Brain microvascular endothelial cell (primary cell): ENCODE data around the gene TOB1.

ENCODE experiments used
- DNase-seq: peaks from one replicate; pipeline ENCODE4 v3.0.0-alpha.2; 2020
- H3K27ac ChIP-seq: fragments of 250-450 bp; sonication (Bioruptor Pico); 2 replicates; pipeline ENCODE4 v1.5.1; 2020; ENCODE audit warnings: mild to moderate bottlenecking, moderate library complexity
- H3K27me3 ChIP-seq: fragments of 250-450 bp; sonication (Bioruptor Pico); replicated peaks from 2 replicates; pipeline ENCODE4 v1.5.1; 2020; ENCODE audit warnings: mild to moderate bottlenecking
- H3K36me3 ChIP-seq: fragments of 250-450 bp; sonication (Bioruptor Pico); replicated peaks from 2 replicates; pipeline ENCODE4 v1.5.1; 2020; ENCODE audit warnings: mild to moderate bottlenecking
- H3K4me3 ChIP-seq: 2 replicates; pipeline ENCODE4 v1.5.1; 2011; ENCODE audit warnings: low read depth, mild to moderate bottlenecking, control low read depth, low read length, moderate library complexity
- CTCF ChIP-seq: IDR thresholded peaks from 2 replicates; pipeline ENCODE4 v1.5.1; 2011; ENCODE audit warnings: low read depth, mild to moderate bottlenecking, moderate library complexity, low read length, control low read depth, inconsistent platforms; ENCODE audit errors: missing control alignments
- in situ Hi-C: cut with HindIII; loops from 2 replicates; pipeline ENCODE4 v1.10.0; 2017; ENCODE audit warnings: low sequenced_read_pairs, low pct_ligation_motif_present

Gene TOB1

GRCh38 chr17:50815400-50815799 is 50.8 kb downstream of the TOB1 start:
- no peak for DNase-seq
- H3K27me3 ChIP-seq: no peaks in the 10 kb centered on the region
- no peak overlapping the region for H3K27ac ChIP-seq
- no peaks in the 10 kb centered on the region for H3K36me3 ChIP-seq
- TF ChIP-seq CTCF: no peak
- H3K4me3 ChIP-seq: no peak overlapping the region
- in situ Hi-C loops: no loop called here

GRCh38 chr17:50813583-50813982 is 52.6 kb downstream of the TOB1 start:
- Histone ChIP-seq H3K27ac (no peak overlapping the region), H3K36me3 (no peaks in the 10 kb centered on the region), H3K27me3 (no peaks in the 10 kb centered on the region), H3K4me3 (no peak overlapping the region)
- no peak for DNase-seq
- in situ Hi-C loops: no loop called here
- no peak for TF ChIP-seq CTCF
